Stimulated activated CD4-positive, alpha-beta T cell treated with anti-CD3 and anti-CD28 coated beads, Interleukin-1b, Interleukin-23, amount 100 ng/mL, for 48 hours (primary cell): ENCODE results near the gene PIP5K1C.

ENCODE experiments used
- DNase-seq: peaks from one replicate; pipeline ENCODE4 v3.0.0-alpha.2; 2020

The PIP5K1C gene

GRCh38 chr19:3721131-3721886, 21.0 kb upstream of the PIP5K1C start:
- peak; percentile 90 for DNase-seq

- no peak for DNase-seq
These were observed 20.2 kb upstream of the PIP5K1C start for GRCh38 chr19:3720349-3720917.

GRCh38 chr19:3719868-3720267, 19.6 kb upstream of the PIP5K1C start:
- DNase-seq, result no peak

- DNase-seq, result no peak
These were observed 15.9 kb upstream of the PIP5K1C start for GRCh38 chr19:3716147-3716668.

GRCh38 chr19:3712663-3713611, 12.7 kb upstream of the PIP5K1C start:
- DNase-seq, result no peak

- no peak for DNase-seq
These were observed 10.1 kb upstream of the PIP5K1C start for GRCh38 chr19:3710265-3710812.

GRCh38 chr19:3708207-3708931, 8.1 kb upstream of the PIP5K1C start, which contains the start of gene TJP3:
TJP3 (plus strand) TSS chr19:3708384; CDS start chr19:3728433, 20,049 bp downstream.
- DNase-seq, result no peak

- DNase-seq, result no peak
These were observed 7.6 kb upstream of the PIP5K1C start for GRCh38 chr19:3707868-3708206.

- no peak for DNase-seq
These were observed 932 bp upstream of the PIP5K1C start for GRCh38 chr19:3701200-3701599.

GRCh38 chr19:3699741-3700241, 477 bp downstream of the PIP5K1C start:
- no peak for DNase-seq

- peak; percentile 30 for DNase-seq
These were observed 1.1 kb downstream of the PIP5K1C start for GRCh38 chr19:3698974-3699740.

GRCh38 chr19:3698386-3698950, 1.8 kb downstream of the PIP5K1C start:
- no peak for DNase-seq

GRCh38 chr19:3697671-3698385, 2.4 kb downstream of the PIP5K1C start:
- DNase-seq, result no peak

- DNase-seq, result no peak
These were observed 3.2 kb downstream of the PIP5K1C start for GRCh38 chr19:3697094-3697493.

GRCh38 chr19:3696660-3696995, 3.6 kb downstream of the PIP5K1C start:
- no peak for DNase-seq

GRCh38 chr19:3695986-3696659, 4.1 kb downstream of the PIP5K1C start:
- DNase-seq, result no peak

GRCh38 chr19:3695124-3695733, 5.0 kb downstream of the PIP5K1C start:
- DNase-seq, result no peak

GRCh38 chr19:3694361-3695123, 5.7 kb downstream of the PIP5K1C start:
- no peak for DNase-seq
